MV-4-11 (cell line): ENCODE measurements around the gene HEY2.
"Not testable (repeated sequence)": the region's sequence is repeated elsewhere in the genome, so short reads cannot be mapped to it uniquely, and the experiment has no call there.

Experiments
- DNase-seq: peaks from one replicate; lab custom pipeline; 2025; lab: John Stamatoyannopoulos, UW

Gene HEY2

GRCh38 chr6:125749173-125749864, at the start of gene HEY2:
HEY2 (plus strand) TSS chr6:125749632; CDS start chr6:125749777, 145 bp downstream.
- peak; percentile 79 for DNase-seq

DNA sequence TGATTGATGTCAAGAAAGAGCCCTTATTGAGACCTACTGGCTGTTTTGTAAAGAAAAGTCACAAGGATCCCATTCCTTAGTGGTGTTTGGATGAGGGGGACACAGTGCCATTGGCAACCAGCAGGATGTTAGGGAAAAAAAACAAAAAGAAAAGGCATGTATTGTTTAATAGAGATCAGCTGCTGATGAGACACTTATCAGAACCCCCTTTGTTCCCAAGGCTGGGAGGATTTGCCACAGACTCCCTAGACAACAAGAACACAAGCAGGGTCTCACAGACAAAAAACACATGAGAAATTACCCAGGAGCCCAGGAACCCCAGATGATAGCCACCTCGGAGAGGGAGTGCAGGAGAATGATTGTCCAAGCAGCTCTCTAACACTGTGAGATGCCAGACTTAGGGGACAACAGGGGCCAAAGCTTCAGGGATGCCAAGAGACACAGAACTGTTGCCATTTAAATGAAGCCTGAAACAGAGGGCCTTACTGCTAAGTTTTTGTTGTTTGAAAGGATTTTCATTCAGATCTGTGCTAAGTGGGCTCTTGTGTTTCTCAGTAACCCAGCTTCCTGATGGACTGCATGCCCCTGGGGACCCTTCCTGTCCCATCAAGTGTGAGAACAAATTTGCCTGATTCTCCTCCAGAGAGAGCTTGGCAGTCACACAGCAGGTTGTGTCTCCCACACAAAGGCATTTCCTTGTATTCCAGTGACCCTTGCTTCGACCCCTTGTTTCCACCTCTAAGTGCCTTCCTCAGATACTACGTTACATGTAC, 48.7 kb upstream of the HEY2 start:
- DNase-seq = no peak

- no peak for DNase-seq
Observed at GRCh38 chr6:125701354-125701668, 48.1 kb upstream of the HEY2 start.

- DNase-seq = not testable (repeated sequence)
Observed at GRCh38 chr6:125703882-125704281, 45.5 kb upstream of the HEY2 start.

GRCh38 chr6:125707615-125708243, 41.7 kb upstream of the HEY2 start:
- no peak for DNase-seq

DNA sequence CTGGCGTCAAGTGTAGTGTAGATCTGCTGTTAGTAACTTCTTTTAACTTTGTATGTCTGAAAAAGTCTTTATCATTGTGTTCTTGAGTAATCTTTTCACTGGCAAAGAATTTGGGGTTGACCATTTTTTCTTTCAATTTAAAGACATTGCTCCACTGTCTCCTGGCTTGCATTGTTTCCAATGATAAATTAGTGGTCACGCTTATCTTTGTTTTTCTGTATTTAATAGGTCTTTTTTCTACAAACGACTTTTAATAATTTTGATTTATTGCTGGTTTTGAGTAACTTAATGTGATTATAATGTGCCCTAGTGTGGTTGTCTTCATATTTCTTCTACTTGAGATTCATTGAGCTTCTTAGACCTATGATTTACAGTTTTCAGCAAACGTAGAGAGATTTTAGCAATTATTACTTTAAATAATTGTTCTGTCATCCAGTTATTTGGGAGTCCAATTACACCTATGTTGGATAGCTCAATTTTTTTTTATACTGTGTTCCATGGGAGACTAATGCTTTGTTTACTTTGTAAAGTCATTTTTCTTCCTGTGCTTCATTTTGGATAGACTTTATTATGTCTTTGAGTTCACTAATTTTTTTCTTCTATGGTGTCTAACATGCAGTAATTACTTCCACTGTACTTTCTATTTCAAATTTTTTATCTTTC, 38.3 kb upstream of the HEY2 start:
- DNase-seq = no peak

GRCh38 chr6:125714441-125715090, 34.9 kb upstream of the HEY2 start:
- peak; percentile 45 for DNase-seq

DNA sequence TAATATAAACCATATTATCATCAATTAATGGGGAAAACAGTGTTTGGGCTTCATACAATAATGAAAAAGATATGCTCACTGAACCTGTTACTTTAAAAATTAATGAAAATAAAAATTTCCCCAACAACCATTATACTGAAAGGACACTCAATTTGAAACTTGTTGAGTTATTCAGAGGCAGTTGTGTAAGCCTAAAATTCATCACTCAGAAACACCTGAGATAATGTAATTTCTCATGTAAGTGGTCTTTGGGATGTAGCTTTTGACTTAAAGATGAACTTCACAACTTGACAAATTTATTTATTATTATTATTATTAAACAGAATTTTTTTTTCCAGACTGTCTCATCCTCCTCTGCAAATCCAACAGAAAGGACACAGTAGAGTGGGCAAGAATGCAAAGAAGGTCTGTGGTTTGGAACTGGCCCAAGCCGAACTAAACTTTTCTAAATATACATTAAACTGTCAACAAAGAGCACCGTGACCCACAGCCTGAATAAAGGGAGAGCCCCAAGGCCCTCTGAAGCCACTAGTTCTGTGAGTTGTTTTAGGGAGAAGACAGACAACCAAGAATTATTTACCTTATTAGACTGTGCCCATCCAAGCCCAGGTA, 32.2 kb upstream of the HEY2 start:
- no peak for DNase-seq

GRCh38 chr6:125718109-125718508, 31.3 kb upstream of the HEY2 start:
- peak; percentile 26 for DNase-seq

- DNase-seq = no peak
Observed at GRCh38 chr6:125722886-125723285, 26.5 kb upstream of the HEY2 start.

DNA sequence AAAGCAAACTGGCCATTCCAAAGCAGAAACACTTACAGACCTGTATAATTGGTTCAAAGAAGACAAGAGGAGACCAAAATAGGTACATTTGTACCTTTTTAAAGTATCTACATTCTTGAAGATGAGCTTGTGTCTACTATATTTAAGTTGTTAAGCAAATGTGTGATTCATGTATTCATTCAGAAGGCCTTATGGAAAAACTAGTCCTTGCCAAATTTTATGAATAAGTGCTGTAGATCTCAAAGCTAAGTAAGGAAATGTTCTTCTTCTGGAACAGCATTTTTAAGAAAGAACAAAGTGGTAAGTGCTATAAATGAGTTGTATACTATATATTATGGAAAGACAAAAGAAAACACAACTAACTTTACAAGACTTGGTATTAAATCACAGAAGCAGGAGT, 22.2 kb upstream of the HEY2 start:
- DNase-seq = no peak

- DNase-seq = no peak
Observed at GRCh38 chr6:125728739-125729138, 20.7 kb upstream of the HEY2 start.

DNA sequence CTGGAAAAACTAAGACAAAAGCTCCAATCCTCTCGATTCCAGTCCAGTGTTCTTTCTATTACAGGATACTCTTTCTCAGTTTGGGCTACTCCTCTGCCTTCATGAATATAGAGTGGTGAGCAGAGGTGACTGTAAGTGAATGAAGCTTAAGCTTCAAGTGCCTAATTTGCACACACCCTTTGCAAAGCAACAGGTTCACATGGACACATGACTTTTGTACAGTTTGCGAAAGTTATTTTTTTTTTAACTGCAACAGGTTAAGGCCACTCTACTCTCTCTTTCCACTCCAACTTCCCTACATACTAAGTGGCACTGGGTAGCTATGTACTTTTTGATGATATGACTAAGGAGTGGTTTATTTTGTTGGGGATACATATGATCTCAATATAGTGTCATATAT, 19.4 kb upstream of the HEY2 start:
- no peak for DNase-seq

DNA sequence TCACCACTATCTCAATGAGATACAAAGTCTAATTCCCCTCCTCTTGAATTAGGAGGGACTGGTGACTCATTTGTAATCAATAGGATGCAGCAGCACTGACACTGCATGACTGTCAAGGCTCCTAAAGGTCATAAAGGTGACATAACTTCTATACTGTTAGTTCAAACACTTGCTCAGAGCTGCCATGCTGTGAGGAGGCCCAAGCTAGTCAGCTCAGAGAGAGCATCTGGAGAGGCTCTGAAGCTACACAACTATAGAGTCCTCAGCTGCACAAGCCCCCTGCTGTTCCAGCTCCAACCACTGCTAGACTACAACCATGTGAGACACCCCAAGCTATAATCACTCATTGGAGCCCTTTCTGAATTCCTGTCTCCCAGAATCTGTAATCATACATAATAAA, 17.0 kb upstream of the HEY2 start:
- no peak for DNase-seq

DNA sequence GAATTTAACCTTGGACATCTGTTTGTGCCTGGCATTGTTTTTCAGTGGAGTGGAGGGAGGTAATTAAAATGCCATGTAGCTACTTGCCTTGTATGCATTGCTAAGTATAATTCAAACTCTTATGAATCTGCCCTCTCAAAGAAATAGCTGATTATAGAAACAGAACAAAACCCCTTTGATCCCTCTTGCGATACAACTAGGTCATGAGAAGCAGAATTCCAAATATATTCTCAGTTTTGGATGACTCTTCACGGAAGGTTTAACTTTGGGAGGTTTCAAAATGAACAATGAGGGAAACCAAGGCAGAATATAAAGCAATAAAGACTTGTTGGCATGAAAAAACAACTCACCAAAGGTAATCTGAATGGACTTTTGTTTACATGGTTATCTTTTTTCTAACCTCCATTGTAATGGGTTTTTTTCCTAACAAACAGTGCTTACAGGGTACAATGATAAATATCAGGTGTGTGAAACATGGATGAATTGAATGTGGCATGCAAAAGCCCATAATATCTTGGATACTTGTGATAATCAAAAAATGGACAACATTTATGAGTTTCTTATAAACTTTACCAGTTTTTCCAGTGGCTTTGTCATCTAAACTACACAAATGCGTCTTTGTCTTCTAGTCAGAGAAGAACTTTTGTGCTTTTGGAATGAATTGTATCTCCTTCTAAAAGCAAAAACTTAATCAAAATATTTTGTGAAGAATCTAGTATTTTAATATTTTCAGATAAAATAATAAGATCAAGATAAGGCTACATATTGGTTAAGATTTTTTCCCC, 15.7 kb upstream of the HEY2 start:
- DNase-seq = no peak

DNA sequence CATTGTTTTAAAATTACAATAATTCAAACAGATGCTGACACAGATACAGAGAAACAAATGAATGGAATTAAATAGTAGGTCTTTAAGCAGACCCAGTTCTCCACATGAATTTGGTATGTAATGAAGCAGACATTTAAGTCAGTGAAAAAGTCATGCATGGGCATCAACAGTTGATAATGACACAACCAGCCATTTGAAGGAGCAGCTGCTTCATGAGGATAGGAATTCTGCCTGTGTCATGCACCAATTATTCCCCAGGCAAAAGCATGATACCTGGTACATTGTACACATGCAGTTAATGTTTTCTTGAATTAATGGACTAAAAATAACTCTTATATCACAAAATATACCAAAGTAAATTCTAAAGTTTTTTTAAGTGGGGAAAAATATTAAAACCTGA, 11.2 kb upstream of the HEY2 start:
- DNase-seq = no peak

- no peak for DNase-seq
Observed at GRCh38 chr6:125739364-125739763, 10.1 kb upstream of the HEY2 start.

DNA sequence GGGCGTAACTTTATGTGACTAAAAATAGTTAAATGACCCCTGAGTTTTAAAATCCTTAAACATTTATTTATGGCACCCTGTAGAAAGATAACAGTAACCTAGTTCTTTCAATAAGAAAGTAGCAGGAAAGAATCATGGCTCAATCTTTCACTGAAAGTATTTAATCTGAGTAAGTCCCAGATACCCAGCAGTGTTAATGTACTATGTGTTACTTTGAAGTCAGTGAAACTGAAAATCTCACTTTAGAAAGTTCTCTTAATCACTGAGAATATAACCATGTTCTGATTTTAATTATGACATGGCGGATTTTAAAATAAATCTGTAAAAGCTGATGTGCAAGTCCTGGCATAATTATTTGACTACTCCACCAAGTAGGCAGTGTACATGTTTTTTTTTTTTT, 8.1 kb upstream of the HEY2 start:
- DNase-seq = no peak

GRCh38 chr6:125742024-125742423, 7.4 kb upstream of the HEY2 start:
- no peak for DNase-seq

- DNase-seq = no peak
Observed at GRCh38 chr6:125742464-125743120, 6.8 kb upstream of the HEY2 start.
